GM12872 (cell line): ENCODE results near the gene ELMOD3.

ENCODE experiments used
- TF ChIP-seq, protein P1 (sequence below): IDR thresholded peaks from 3 replicates; pipeline ENCODE4 v1.5.1; 2011; ENCODE audit warnings: low read depth, mild to moderate bottlenecking, low read length, moderate library complexity; ENCODE audit not compliant: insufficient read depth

ELMOD3 gene

DNA sequence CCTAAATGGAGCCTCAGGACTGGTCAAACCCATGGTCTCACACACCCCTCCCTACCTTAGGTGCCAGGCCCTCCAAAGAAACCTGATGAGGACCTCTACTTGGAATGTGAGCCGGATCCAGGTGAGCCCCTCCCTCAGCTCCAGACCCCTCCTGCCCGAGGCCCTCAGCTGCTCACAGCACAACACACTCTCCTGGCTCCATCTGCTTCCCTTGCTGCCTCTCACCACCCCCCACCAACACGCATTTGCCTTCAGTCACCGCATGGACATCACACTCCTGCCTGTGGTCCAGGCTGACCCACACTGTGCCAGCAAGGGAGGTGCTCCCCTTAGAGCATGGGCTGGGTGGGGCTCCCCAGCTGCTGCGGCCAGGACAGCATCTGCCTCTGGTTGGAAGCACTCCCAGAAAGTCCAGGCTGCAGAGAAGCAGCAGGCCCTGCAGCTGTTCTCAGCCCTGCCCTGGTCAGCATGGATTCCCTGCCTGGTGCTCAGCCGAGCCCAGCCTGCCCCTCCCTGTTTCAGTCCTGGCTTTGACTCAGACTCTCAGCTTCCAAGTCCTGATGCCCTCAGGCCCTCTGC, 79.0 kb downstream of the ELMOD3 start:
- TF ChIP-seq, protein P1, sequence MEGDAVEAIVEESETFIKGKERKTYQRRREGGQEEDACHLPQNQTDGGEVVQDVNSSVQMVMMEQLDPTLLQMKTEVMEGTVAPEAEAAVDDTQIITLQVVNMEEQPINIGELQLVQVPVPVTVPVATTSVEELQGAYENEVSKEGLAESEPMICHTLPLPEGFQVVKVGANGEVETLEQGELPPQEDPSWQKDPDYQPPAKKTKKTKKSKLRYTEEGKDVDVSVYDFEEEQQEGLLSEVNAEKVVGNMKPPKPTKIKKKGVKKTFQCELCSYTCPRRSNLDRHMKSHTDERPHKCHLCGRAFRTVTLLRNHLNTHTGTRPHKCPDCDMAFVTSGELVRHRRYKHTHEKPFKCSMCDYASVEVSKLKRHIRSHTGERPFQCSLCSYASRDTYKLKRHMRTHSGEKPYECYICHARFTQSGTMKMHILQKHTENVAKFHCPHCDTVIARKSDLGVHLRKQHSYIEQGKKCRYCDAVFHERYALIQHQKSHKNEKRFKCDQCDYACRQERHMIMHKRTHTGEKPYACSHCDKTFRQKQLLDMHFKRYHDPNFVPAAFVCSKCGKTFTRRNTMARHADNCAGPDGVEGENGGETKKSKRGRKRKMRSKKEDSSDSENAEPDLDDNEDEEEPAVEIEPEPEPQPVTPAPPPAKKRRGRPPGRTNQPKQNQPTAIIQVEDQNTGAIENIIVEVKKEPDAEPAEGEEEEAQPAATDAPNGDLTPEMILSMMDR: no peak

DNA sequence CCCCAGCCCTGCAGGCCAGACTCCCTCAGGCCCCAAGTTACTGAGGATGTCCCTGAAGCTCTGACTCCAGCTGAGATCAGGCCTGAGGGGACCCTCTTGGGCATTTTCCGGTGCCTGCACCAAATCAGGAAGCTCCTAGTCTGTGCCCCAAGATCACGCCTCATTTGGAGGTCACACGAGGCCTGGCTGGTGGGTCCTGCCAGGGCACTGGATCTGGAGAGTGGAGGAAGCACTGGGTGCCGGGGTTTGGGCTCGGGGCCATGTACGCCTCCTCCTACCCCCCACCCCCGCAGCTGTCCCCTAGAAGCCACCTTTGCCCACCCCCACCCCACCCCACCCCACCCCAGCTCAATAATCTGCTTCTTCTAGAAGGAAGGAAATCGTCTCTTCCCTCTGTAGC, 80.1 kb downstream of the ELMOD3 start:
- TF ChIP-seq, protein P1: no peak

DNA sequence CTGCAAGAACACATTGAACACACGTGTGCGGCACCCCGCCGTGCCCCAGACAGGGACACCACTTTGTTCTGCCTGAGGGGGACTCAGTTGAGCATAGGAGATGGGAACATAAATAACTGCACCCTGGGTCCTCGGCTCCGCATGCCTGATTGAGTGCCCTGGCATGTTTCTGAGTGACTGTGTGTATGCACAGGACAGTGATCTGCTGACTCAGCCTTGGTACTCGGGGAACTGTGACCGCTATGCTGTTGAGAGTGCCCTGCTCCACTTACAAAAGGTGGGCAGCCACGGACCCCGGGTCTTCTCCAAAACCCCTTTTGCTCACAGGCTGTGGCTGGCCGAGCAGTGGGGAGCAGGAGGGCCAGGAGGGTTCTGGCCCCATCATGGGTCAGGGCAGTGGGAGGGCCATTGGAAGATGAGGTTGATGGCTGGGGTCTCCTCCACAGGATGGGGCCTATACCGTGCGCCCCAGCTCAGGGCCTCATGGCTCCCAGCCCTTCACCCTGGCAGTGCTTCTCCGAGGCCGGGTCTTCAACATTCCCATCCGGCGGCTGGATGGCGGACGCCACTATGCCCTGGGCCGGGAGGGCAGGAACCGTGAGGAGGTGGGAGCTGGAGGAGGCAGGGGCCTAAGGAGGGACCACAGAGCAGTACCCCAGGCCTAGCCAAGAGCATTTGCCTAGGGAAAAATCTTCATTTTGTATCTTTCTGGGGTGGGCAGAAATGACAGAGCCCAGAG, 80.8 kb downstream of the ELMOD3 start:
- TF ChIP-seq, protein P1: no peak

DNA sequence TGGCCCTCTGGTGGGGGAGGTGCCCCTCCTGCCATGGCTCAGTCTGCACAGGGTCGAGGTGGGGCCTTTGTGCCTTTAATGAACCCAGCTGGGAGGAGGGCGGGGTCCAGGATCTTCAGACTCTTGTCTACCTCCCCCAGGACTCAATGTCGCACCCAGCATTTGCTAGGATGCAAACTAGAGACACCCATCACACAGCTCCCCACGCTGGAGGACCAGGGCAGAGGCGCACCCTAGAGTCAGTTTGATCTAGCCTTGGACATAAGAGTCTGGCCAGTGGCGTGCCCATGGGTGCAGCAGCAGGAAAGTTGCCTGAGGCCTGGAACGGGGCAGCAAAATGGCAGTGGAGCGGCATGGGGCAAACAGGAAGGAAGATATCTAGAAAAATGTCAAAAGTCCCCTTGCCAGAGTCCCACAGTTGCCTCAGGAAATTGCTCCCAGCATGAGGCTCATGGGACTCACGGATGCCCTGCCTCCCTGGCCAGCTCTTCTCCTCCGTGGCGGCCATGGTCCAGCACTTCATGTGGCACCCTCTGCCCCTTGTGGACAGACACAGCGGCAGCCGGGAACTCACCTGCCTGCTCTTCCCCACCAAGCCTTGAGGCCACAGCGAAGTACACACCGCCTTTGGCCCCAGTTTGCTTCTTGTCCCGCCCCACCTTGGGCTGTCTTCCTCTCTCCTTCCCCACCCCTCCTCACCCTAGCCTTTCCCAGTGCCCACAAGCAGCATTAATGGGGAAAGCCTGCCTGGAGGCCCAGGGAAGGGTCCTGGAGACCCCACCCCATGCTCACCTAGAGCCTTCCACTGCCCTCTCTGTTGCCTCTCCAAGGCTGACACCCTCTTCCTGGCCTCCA, 81.6 kb downstream of the ELMOD3 start:
- TF ChIP-seq, protein P1: no peak

DNA sequence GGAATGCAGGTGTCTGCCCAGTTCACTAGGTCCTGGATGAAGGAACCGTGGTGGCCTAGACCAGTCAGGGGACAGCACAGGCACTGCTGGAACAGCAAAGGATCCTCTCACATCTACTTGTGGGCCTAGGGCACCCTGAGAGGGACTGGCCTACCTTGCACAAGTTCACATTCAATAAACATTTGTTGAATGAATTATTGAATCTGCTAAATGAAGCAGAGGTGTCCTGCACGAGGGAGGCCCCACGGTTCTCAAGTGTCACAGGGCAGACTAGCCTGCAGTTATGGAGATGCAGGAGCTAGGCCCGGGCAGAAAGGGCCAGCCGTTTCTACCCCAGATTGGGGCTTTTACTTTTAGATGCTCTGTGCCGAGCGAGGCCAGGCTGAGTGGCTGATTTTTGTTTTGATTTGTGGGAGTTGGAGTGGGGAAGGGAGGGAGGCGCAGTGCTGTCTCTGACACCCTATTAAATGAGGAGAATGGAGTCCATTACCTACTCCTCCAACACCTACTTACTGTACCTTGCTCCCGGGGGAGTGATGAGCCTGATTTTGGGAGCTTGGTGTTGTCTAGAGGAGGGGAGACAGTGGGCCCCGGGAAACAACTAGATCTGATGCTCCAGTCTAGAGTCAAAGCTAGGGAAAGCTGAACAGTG, 82.4 kb downstream of the ELMOD3 start:
- TF ChIP-seq, protein P1: no peak

DNA sequence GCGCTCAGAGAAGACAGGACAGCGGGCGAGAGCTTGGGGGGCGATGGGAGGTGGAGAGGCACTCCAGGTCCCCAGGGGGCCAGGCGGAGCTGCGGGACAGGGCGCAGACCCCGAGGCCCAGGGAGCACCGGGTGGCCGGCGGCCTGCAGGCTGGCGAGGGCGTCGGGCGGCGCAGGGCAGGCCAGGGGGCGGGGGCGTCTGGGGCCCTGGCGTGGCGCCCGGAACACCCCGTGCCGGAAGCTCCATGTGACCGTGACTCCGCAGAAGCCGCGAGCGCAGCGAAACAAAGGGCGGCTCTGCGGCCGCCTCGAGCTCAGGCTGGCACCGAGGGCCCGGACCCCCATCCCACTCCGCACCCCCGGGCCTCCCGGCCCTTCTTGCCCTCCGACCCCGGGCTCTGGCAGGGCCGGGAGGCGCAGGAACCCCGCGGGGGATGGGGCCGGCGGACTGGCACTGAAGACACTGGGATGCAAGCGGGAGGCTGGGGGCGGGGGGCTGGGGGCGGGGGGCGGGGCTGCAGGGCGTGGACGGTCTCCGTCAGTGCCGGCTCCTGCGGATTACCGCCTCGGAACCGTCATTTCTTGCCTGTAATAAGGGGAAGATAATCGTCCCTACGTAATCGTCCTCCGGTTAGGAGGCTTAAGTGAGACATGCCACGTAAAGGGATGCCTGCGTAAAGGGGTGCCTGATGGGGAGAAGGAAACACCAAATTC, 83.1 kb downstream of the ELMOD3 start:
- TF ChIP-seq, protein P1: no peak
